H1 (cell line): ENCODE data around the gene TMEM121B. TPM values are rescaled to one million over a fixed set of nuclear protein-coding genes. Genes with fewer than 3 reads are reported as not detected.

Experiments
- CBX8 ChIP-seq: fragments of 300-800, 300-1000 bp; sonication (generic); IDR thresholded peaks from 2 replicates; pipeline ENCODE4 v1.7.1; 2016; ENCODE audit warnings: low read depth, low read length, borderline replicate concordance
- EP300 ChIP-seq, 2 experiments: IDR thresholded peaks; 1 replicate in 1 of 2; 2 replicates in 1 of 2; pipeline ENCODE4 v1.6.1; 2011 to 2012; ENCODE audit warnings: low read depth in 2 of 2, low read length in 2 of 2, mild to moderate bottlenecking in 2 of 2, borderline replicate concordance in 1 of 2, inconsistent platforms in 1 of 2, moderate library complexity in 1 of 2
- JUND ChIP-seq: IDR thresholded peaks from 2 replicates; pipeline ENCODE4 v1.6.1; 2011; ENCODE audit warnings: mild to moderate bottlenecking, improper control_type of control experiment, low read length
- KDM1A ChIP-seq: fragments of 200-600, 300-600 bp; sonication (generic); IDR thresholded peaks from 2 replicates; pipeline ENCODE4 v1.7.1; 2016; ENCODE audit warnings: mild to moderate bottlenecking, low read length, borderline replicate concordance
- MAFK ChIP-seq: IDR thresholded peaks from 2 replicates; pipeline ENCODE4 v1.6.1; 2012; ENCODE audit warnings: low read depth, mild to moderate bottlenecking, improper control_type of control experiment, low read length
- PHF8 ChIP-seq: fragments of 200-600 bp; sonication (generic); conservative IDR thresholded peaks from 2 replicates; pipeline ENCODE4 v1.7.1; 2012; ENCODE audit warnings: low read depth, mild to moderate bottlenecking, inconsistent platforms, low read length, moderate library complexity
- RNF2 ChIP-seq: fragments of 200-900, 300-1000 bp; sonication (generic); IDR thresholded peaks from 2 replicates; pipeline ENCODE4 v1.7.1; 2016; ENCODE audit warnings: borderline replicate concordance, low read depth, mild to moderate bottlenecking, antibody characterized with exemption, low read length; ENCODE audit not compliant: poor library complexity, severe bottlenecking; ENCODE audit errors: missing control alignments
- SIN3A ChIP-seq, 2 experiments: IDR thresholded peaks in 1 of 2; conservative IDR thresholded peaks in 1 of 2; 2 replicates each; pipeline ENCODE4 v1.6.1; 2011 to 2012; ENCODE audit warnings: low read length in 2 of 2, improper control_type of control experiment in 1 of 2, low read depth in 1 of 2, mild to moderate bottlenecking in 1 of 2
- USF2 ChIP-seq: IDR thresholded peaks from 2 replicates; pipeline ENCODE4 v1.6.1; 2011; ENCODE audit warnings: low read length, improper control_type of control experiment
- polyA plus RNA-seq, 7 experiments: library from polyadenylated mRNA; depleted of rRNA in 3 of 7; stranded (reverse) in 5 of 7; unstranded in 2 of 7; fragments of >200 nt in 5 of 7; fragments of 200-250 nt in 2 of 7; gene quantifications; 1 replicate in 5 of 7; 2 replicates in 1 of 7; 4 replicates in 1 of 7; pipeline versions ENCODE4 v1.2.1 to v1.2.3, GENCODE V29; 2011 to 2013; ENCODE audit warnings: missing spikeins in 2 of 7, mixed read lengths in 2 of 7
- total RNA-seq: library from RNA; stranded (reverse); fragmentation: NEBNext Ultra II Directional; extraction: Animal tissue kit (Norgen Biotek cat#: 25700); gene quantifications from 2 replicates; pipeline ENCODE4 v1.2.1, GENCODE V29; 2021
- TF ChIP-seq, protein P1 (sequence below): fragments of 300-600 bp; sonication (generic); IDR thresholded peaks from 2 replicates; pipeline ENCODE4 v1.7.1; 2012; ENCODE audit warnings: low read length, moderate library complexity, mild to moderate bottlenecking, inconsistent platforms; ENCODE audit not compliant: insufficient replicate concordance

The TMEM121B gene
- total and polyA plus RNA-seq, 2 of the 8 experiments (the other 6 are each of a cell fraction or from before 2014, with no cell fraction given) = 4.3 to 6.9 TPM

- TF ChIP-seq, protein P1, sequence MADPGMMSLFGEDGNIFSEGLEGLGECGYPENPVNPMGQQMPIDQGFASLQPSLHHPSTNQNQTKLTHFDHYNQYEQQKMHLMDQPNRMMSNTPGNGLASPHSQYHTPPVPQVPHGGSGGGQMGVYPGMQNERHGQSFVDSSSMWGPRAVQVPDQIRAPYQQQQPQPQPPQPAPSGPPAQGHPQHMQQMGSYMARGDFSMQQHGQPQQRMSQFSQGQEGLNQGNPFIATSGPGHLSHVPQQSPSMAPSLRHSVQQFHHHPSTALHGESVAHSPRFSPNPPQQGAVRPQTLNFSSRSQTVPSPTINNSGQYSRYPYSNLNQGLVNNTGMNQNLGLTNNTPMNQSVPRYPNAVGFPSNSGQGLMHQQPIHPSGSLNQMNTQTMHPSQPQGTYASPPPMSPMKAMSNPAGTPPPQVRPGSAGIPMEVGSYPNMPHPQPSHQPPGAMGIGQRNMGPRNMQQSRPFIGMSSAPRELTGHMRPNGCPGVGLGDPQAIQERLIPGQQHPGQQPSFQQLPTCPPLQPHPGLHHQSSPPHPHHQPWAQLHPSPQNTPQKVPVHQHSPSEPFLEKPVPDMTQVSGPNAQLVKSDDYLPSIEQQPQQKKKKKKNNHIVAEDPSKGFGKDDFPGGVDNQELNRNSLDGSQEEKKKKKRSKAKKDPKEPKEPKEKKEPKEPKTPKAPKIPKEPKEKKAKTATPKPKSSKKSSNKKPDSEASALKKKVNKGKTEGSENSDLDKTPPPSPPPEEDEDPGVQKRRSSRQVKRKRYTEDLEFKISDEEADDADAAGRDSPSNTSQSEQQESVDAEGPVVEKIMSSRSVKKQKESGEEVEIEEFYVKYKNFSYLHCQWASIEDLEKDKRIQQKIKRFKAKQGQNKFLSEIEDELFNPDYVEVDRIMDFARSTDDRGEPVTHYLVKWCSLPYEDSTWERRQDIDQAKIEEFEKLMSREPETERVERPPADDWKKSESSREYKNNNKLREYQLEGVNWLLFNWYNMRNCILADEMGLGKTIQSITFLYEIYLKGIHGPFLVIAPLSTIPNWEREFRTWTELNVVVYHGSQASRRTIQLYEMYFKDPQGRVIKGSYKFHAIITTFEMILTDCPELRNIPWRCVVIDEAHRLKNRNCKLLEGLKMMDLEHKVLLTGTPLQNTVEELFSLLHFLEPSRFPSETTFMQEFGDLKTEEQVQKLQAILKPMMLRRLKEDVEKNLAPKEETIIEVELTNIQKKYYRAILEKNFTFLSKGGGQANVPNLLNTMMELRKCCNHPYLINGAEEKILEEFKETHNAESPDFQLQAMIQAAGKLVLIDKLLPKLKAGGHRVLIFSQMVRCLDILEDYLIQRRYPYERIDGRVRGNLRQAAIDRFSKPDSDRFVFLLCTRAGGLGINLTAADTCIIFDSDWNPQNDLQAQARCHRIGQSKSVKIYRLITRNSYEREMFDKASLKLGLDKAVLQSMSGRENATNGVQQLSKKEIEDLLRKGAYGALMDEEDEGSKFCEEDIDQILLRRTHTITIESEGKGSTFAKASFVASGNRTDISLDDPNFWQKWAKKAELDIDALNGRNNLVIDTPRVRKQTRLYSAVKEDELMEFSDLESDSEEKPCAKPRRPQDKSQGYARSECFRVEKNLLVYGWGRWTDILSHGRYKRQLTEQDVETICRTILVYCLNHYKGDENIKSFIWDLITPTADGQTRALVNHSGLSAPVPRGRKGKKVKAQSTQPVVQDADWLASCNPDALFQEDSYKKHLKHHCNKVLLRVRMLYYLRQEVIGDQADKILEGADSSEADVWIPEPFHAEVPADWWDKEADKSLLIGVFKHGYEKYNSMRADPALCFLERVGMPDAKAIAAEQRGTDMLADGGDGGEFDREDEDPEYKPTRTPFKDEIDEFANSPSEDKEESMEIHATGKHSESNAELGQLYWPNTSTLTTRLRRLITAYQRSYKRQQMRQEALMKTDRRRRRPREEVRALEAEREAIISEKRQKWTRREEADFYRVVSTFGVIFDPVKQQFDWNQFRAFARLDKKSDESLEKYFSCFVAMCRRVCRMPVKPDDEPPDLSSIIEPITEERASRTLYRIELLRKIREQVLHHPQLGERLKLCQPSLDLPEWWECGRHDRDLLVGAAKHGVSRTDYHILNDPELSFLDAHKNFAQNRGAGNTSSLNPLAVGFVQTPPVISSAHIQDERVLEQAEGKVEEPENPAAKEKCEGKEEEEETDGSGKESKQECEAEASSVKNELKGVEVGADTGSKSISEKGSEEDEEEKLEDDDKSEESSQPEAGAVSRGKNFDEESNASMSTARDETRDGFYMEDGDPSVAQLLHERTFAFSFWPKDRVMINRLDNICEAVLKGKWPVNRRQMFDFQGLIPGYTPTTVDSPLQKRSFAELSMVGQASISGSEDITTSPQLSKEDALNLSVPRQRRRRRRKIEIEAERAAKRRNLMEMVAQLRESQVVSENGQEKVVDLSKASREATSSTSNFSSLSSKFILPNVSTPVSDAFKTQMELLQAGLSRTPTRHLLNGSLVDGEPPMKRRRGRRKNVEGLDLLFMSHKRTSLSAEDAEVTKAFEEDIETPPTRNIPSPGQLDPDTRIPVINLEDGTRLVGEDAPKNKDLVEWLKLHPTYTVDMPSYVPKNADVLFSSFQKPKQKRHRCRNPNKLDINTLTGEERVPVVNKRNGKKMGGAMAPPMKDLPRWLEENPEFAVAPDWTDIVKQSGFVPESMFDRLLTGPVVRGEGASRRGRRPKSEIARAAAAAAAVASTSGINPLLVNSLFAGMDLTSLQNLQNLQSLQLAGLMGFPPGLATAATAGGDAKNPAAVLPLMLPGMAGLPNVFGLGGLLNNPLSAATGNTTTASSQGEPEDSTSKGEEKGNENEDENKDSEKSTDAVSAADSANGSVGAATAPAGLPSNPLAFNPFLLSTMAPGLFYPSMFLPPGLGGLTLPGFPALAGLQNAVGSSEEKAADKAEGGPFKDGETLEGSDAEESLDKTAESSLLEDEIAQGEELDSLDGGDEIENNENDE = no peak
- no peak for TF ChIP-seq MAFK
- no peak for TF ChIP-seq KDM1A
- no peak for TF ChIP-seq JUND
- no peak for TF ChIP-seq SIN3A (conservative IDR thresholded peaks at IDR 0.05 in 1 of 2, IDR thresholded peaks at IDR 0.05 in 1 of 2; ENCODE audit: low read depth in 1 of 2, low read length in 2 of 2)
- no peak for TF ChIP-seq PHF8
- TF ChIP-seq CBX8 = no peak
- no peak for TF ChIP-seq RNF2
- no peak for TF ChIP-seq USF2
- no peak for TF ChIP-seq EP300 (IDR thresholded peaks at IDR 0.05; ENCODE audit: borderline replicate concordance in 1 of 2, low read depth in 2 of 2, low read length in 2 of 2)
Observed at GRCh38 chr22:17114898-17115235, 6.3 kb downstream of the TMEM121B start (continued).
